Stomach (tissue), 4 donors: Measurements from ENCODE around the gene ZMYND10.

Source experiments
- EP300 ChIP-seq: sonication (generic); formaldehyde crosslinking; IDR thresholded peaks from one replicate; pipeline ENCODE4 v1.6.1; 2017; ENCODE audit warnings: antibody characterized with exemption
- TF ChIP-seq, protein P1 (sequence below), 7 experiments: fragments of 450-650 bp in 4 of 7; fragments of 200-600 bp in 3 of 7; sonication (generic) in 3 of 7; IDR thresholded peaks; one replicate each; pipeline ENCODE4 v1.5.1; 2016 to 2019; ENCODE audit warnings: antibody characterized with exemption in 7 of 7, control low read depth in 2 of 7, mild to moderate bottlenecking in 1 of 7

GRCh38 chr3:50354850-50355249 lies 9.3 kb upstream of the ZMYND10 start:
- TF ChIP-seq, protein P1, sequence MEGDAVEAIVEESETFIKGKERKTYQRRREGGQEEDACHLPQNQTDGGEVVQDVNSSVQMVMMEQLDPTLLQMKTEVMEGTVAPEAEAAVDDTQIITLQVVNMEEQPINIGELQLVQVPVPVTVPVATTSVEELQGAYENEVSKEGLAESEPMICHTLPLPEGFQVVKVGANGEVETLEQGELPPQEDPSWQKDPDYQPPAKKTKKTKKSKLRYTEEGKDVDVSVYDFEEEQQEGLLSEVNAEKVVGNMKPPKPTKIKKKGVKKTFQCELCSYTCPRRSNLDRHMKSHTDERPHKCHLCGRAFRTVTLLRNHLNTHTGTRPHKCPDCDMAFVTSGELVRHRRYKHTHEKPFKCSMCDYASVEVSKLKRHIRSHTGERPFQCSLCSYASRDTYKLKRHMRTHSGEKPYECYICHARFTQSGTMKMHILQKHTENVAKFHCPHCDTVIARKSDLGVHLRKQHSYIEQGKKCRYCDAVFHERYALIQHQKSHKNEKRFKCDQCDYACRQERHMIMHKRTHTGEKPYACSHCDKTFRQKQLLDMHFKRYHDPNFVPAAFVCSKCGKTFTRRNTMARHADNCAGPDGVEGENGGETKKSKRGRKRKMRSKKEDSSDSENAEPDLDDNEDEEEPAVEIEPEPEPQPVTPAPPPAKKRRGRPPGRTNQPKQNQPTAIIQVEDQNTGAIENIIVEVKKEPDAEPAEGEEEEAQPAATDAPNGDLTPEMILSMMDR (IDR thresholded peaks at IDR 0.05): no peak
- TF ChIP-seq EP300: no peak
